K562 (cell line): Measurements from ENCODE around the gene DEDD2. TPM values are rescaled to one million over a fixed set of nuclear protein-coding genes. Genes with fewer than 3 reads are reported as not detected.

Experiments used
- CREB1 ChIP-seq, 2 experiments: sonication (generic) in 1 of 2; formaldehyde crosslinking in 1 of 2; IDR thresholded peaks; 2 replicates each; pipeline versions ENCODE4 v1.6.1 to v1.8.0; 2012 to 2022; ENCODE audit warnings: inconsistent platforms in 1 of 2, mild to moderate bottlenecking in 1 of 2, missing genetic modification reagents in 1 of 2, moderate library complexity in 1 of 2
- E2F5 ChIP-seq: sonication (generic); formaldehyde crosslinking; IDR thresholded peaks from 2 replicates; pipeline ENCODE4 v1.8.0; 2022; ENCODE audit warnings: mild to moderate bottlenecking, missing genetic modification reagents
- ERF ChIP-seq: fragments of 450-650 bp; formaldehyde crosslinking; IDR thresholded peaks from 2 replicates; pipeline ENCODE4 v1.4.0; 2020; ENCODE audit warnings: mild to moderate bottlenecking, mixed read lengths
- GABPB2 ChIP-seq: fragments of 250-450 bp; sonication (Bioruptor Pico); conservative IDR thresholded peaks from 2 replicates; pipeline ENCODE4 v1.5.1; 2021; ENCODE audit warnings: mild to moderate bottlenecking
- GTF2E2 ChIP-seq: fragments of 200-800 bp; sonication (Bioruptor generic); IDR thresholded peaks from 2 replicates; pipeline ENCODE4 v1.6.1; 2016; ENCODE audit warnings: missing genetic modification characterization, missing compliant biosample characterization
- ILK ChIP-seq: fragments of 450-650 bp; IDR thresholded peaks from 2 replicates; pipeline ENCODE4 v1.6.1; 2016; ENCODE audit warnings: missing genetic modification characterization, low read depth, mild to moderate bottlenecking, missing compliant biosample characterization, moderate library complexity, borderline replicate concordance
- OTX1 ChIP-seq: fragments of 450-650 bp; formaldehyde crosslinking; IDR thresholded peaks from 2 replicates; pipeline ENCODE4 v1.4.0; 2022; ENCODE audit warnings: mild to moderate bottlenecking
- RBM34 ChIP-seq: fragments of 200-400 bp; formaldehyde crosslinking; IDR thresholded peaks from 2 replicates; pipeline ENCODE4 v1.6.1; 2018; ENCODE audit warnings: low read length, borderline replicate concordance; ENCODE audit not compliant: insufficient read depth
- RCOR1 ChIP-seq, 2 experiments: IDR thresholded peaks; 2 replicates each; pipeline ENCODE4 v1.6.1; 2012; ENCODE audit warnings: low read depth in 2 of 2, low read length in 2 of 2, borderline replicate concordance in 1 of 2, improper control_type of control experiment in 1 of 2
- SNIP1 ChIP-seq: fragments of 450-650 bp; IDR thresholded peaks from 2 replicates; pipeline ENCODE4 v1.7.1; 2017; ENCODE audit warnings: low read depth, mild to moderate bottlenecking
- SP2 ChIP-seq: IDR thresholded peaks from 2 replicates; pipeline ENCODE4 v1.6.1; 2011; ENCODE audit warnings: mild to moderate bottlenecking, low read depth, low read length, moderate library complexity; ENCODE audit not compliant: poor library complexity, severe bottlenecking; ENCODE audit errors: extremely low read depth
- SRSF9 ChIP-seq: fragments of 200-400 bp; formaldehyde crosslinking; IDR thresholded peaks from 2 replicates; pipeline ENCODE4 v1.6.1; 2017; ENCODE audit warnings: low read depth, low read length, borderline replicate concordance
- STAG1 ChIP-seq: sonication (generic); formaldehyde crosslinking; IDR thresholded peaks from 2 replicates; pipeline ENCODE4 v1.5.0; 2020; ENCODE audit warnings: missing genetic modification reagents, borderline replicate concordance
- STAT6 ChIP-seq: sonication (generic); formaldehyde crosslinking; IDR thresholded peaks from 2 replicates; pipeline ENCODE4 v1.8.1; 2023; ENCODE audit warnings: mild to moderate bottlenecking, missing genetic modification reagents
- U2AF2 ChIP-seq: fragments of 200-400 bp; formaldehyde crosslinking; optimal IDR thresholded peaks from 2 replicates; pipeline ENCODE3; 2017; ENCODE audit warnings: low read depth, mild to moderate bottlenecking, low read length
- ZBTB1 ChIP-seq: sonication (generic); formaldehyde crosslinking; IDR thresholded peaks from 2 replicates; pipeline ENCODE4 v1.8.1; 2023; ENCODE audit warnings: missing genetic modification reagents, low read depth, mild to moderate bottlenecking, borderline replicate concordance
- ZNF197 ChIP-seq: fragments of 200-800 bp; sonication (Bioruptor generic); IDR thresholded peaks from 2 replicates; pipeline ENCODE4 v1.6.1; 2016; ENCODE audit warnings: low read depth, missing genetic modification characterization, missing compliant biosample characterization
- ZNF217 ChIP-seq: sonication (generic); formaldehyde crosslinking; IDR thresholded peaks from 2 replicates; pipeline ENCODE4 v1.8.0; 2022; ENCODE audit warnings: mild to moderate bottlenecking, missing genetic modification reagents
- ZNF507 ChIP-seq: conservative IDR thresholded peaks from 2 replicates; pipeline ENCODE4 v1.6.1; 2017; ENCODE audit warnings: missing genetic modification characterization, missing compliant biosample characterization
- ZNF512 ChIP-seq: IDR thresholded peaks from 2 replicates; pipeline ENCODE4 v1.6.1; 2016; ENCODE audit warnings: missing genetic modification characterization, missing compliant biosample characterization
- ZNF764 ChIP-seq: fragments of 250-450 bp; sonication (Bioruptor Pico); IDR thresholded peaks from 2 replicates; pipeline ENCODE4 v1.4.0; 2020; ENCODE audit warnings: low read depth, mild to moderate bottlenecking, moderate library complexity
- polyA plus RNA-seq, 8 experiments: library from polyadenylated mRNA; depleted of rRNA in 4 of 8; stranded (reverse) in 5 of 8; unstranded in 3 of 8; fragments of >200 nt; fragmentation: Nextera tagmentation in 2 of 8; fragmentation: Illumina TruSeq in 1 of 8; extraction: Ambion mirVana in 2 of 8; extraction: Trizol in 1 of 8; gene quantifications; 2 replicates each; pipeline versions ENCODE4 v1.2.1 to v1.2.3, GENCODE V29; 2011 to 2014; ENCODE audit warnings: inconsistent platforms in 1 of 8, missing spikeins in 1 of 8
- total RNA-seq, 7 experiments: library from RNA; depleted of rRNA in 6 of 7; stranded (reverse); fragments of >200 nt in 6 of 7; fragmentation: Illumina TruSeq in 2 of 7; extraction: Trizol in 2 of 7; gene quantifications; 2 replicates each; pipeline versions ENCODE4 v1.2.1 to v1.2.3, GENCODE V29; 2011 to 2021; ENCODE audit warnings: low replicate concordance in 1 of 7

The DEDD2 gene
- total and polyA plus RNA-seq, 9 of the 15 experiments (the other 6 are each of a cell fraction or from before 2014, with no cell fraction given) = 4.3 to 43.0 (median 29.2) TPM

- no peak for TF ChIP-seq GABPB2
- TF ChIP-seq ZNF512 (tag) = no peak
- TF ChIP-seq OTX1 (CRISPR knock-in tag) = 0 out of 2 replicates have a peak, but pooled peaks have one; percentile 23
- TF ChIP-seq RBM34 = no peak
- 0 out of 2 replicates have a peak, but pooled peaks have one; percentile 57 for TF ChIP-seq GTF2E2 (tag)
- no peak for TF ChIP-seq U2AF2
- no peak for TF ChIP-seq ERF (CRISPR knock-in tag)
- TF ChIP-seq ILK (tag) = no peak
- TF ChIP-seq ZBTB1 (CRISPR knock-in tag) = no peak
- TF ChIP-seq ZNF764 = no peak
- peak; percentile 64 for TF ChIP-seq CREB1 (IDR thresholded peaks at IDR 0.05)
- TF ChIP-seq CREB1 (CRISPR knock-in tag; IDR thresholded peaks at IDR 0.05) = no peak; the same call in 1 of the 2 replicates
- TF ChIP-seq ZNF197 (CRISPR knock-in tag) = no peak
- TF ChIP-seq SRSF9 = no peak
- no peak for TF ChIP-seq SNIP1
- no peak for TF ChIP-seq STAG1 (CRISPR knock-in tag)
- peak in 1 of 2 experiments; percentile 46; a peak in 1 of 4 replicates for TF ChIP-seq RCOR1 (IDR thresholded peaks at IDR 0.05; ENCODE audit: borderline replicate concordance in 1 of 2, low read depth in 2 of 2, low read length in 2 of 2)
- 0 out of 2 replicates have a peak, but pooled peaks have one; percentile 36 for TF ChIP-seq E2F5
- TF ChIP-seq ZNF217 (CRISPR knock-in tag) = no peak
- TF ChIP-seq SP2 = no peak
- TF ChIP-seq ZNF507 (tag) = no peak
- no peak for TF ChIP-seq STAT6 (CRISPR knock-in tag)
These were observed 2.6 kb upstream of the DEDD2 start, which contains the start of gene ZNF526 (continued) for GRCh38 chr19:42219812-42220750.
